ENCODE results near the gene KLHDC4. TPM values are rescaled to one million over a fixed set of nuclear protein-coding genes. Genes with fewer than 3 reads are reported as not detected.

The KLHDC4 gene
- total and polyA plus RNA-seq, 2 experiments from 2014 or later, result 23.0 to 41.1 TPM

GRCh38 chr16:87701078-87701460, 64.7 kb downstream of the KLHDC4 start (continued):
- TF ChIP-seq ZNF462 (CRISPR knock-in tag; IDR thresholded peaks at IDR 0.05) (no peak), REST (IDR thresholded peaks at IDR 0.05; ENCODE audit: unreplicated experiment) (no peak), EZH2 (IDR thresholded peaks at IDR 0.05; ENCODE audit: low read depth, unreplicated experiment) (no peak)

GRCh38 chr16:87700406-87701077, 65.2 kb downstream of the KLHDC4 start:
- Histone ChIP-seq H3K36me3 (ENCODE audit: insufficient read depth) (no peaks in the 10 kb centered on the region; the same call in 1 of the 2 replicates), H2AFZ (no peak overlapping the region), H3K79me2 (replicated peaks; ENCODE audit: insufficient read depth) (peaks cover 6% of the 10 kb centered on the region), H3K4me2 (no peak overlapping the region), H3K4me1 (ENCODE audit: insufficient read depth) (no peaks in the 10 kb centered on the region), H3K27ac (ENCODE audit: low read depth) (no peak overlapping the region), H3K9me2 (ENCODE audit: insufficient read depth) (no peaks in the 10 kb centered on the region), H3F3A (replicated peaks; ENCODE audit: low read depth) (peaks cover 7% of the 10 kb centered on the region; the same call in 1 of the 2 replicates), H3K27me3 (ENCODE audit: insufficient read depth) (no peaks in the 10 kb centered on the region), H4K20me1 (replicated peaks; ENCODE audit: insufficient read depth) (no peaks in the 10 kb centered on the region; the same call in none of the 2 replicates), H3K4me3 (no peak overlapping the region)
- ATAC-seq, result no peak
- H3K9me3 Mint-ChIP-seq, result no peaks in the 10 kb centered on the region; the same call in 2 of the 3 replicates
- peaks cover 13% of the 10 kb centered on the region for H3K27me3 Mint-ChIP-seq (ENCODE audit: insufficient read depth, low read depth, poor library complexity)
- peaks cover 7% of the 10 kb centered on the region for H3K4me1 Mint-ChIP-seq
- peaks cover 58% of the 10 kb centered on the region for H3K36me3 Mint-ChIP-seq (ENCODE audit: low read depth)
- H3K4me3 Mint-ChIP-seq, result no peak overlapping the region
- DNase-seq (ENCODE audit: low spot score), result no peak
- no peak overlapping the region for H3K27ac Mint-ChIP-seq
- TF ChIP-seq REST (IDR thresholded peaks at IDR 0.05; ENCODE audit: unreplicated experiment), result no peak
- TF ChIP-seq EZH2phosphoT487 (IDR thresholded peaks at IDR 0.05; ENCODE audit: unreplicated experiment), result no peak
- TF ChIP-seq NANOG (IDR thresholded peaks at IDR 0.05; ENCODE audit: borderline replicate concordance), result no peak
- no peak for TF ChIP-seq ZNF331 (CRISPR knock-in tag; IDR thresholded peaks at IDR 0.05; ENCODE audit: low read depth)
- no peak for TF ChIP-seq CTCF (conservative IDR thresholded peaks at IDR 0.05; ENCODE audit: low read depth in 2 of 2)
- no peak for TF ChIP-seq ZNF114 (CRISPR knock-in tag; IDR thresholded peaks at IDR 0.05)

Data from GM23338 (cell line).